HepG2 (cell line): Measurements from ENCODE around the gene CDC20. TPM values are rescaled to one million over a fixed set of nuclear protein-coding genes. Genes with fewer than 3 reads are reported as not detected.
A peak's percentile ranks its signal among the peaks of the same experiment; 100 is the strongest.

Experiments used
- ATAC-seq: fragments of 200-7000 bp; cut with Tn5 transposase; 3 replicates; pipeline ENCODE4 v1.9.1; 2020; ENCODE audit warnings: mild to moderate bottlenecking, moderate library complexity
- BruUV-seq: library from RNA; stranded (reverse); fragments of 400-500 nt; replicated peaks from 2 replicates; lab custom pipeline; 2021; lab: Mats Ljungman, UMichigan
- CTCF ChIA-PET: fragments of 300-600 bp; formaldehyde crosslinking; extraction: SDS; loops from one replicate; lab custom pipeline; 2021; ENCODE audit warnings: low total read pairs, inconsistent platforms, low intra/inter-chr PET ratio; lab: Yijun Ruan, JAX
- POLR2A ChIA-PET: fragments of 350-600 bp; sonication (Branson Sonifier 250); formaldehyde crosslinking; loops from one replicate; lab custom pipeline; 2020; ENCODE audit warnings: antibody characterized with exemption, inconsistent platforms; lab: Yijun Ruan, JAX
- DNase-seq: peaks from one replicate; pipeline ENCODE4 v3.0.0-alpha.2; 2015; ENCODE audit warnings: low spot score
- FAIRE-seq: peaks from 3 replicates; lab custom pipeline; 2011; peaks lifted over from hg19 to GRCh38; lab: Jason Lieb, UNC
- H2AFZ ChIP-seq: one replicate; pipeline ENCODE4 v1.6.1; 2011; ENCODE audit warnings: low read length, inconsistent platforms
- H3K27ac ChIP-seq: fragments of 300-600 bp; 3 replicates; pipeline ENCODE4 v1.8.0; 2011; ENCODE audit warnings: mixed run types, mild to moderate bottlenecking, mixed read lengths, low read length, inconsistent platforms; ENCODE audit not compliant: insufficient read depth; ENCODE audit errors: extremely low read length
- H3K27me3 ChIP-seq, 2 experiments: fragments of 200-600 bp in 1 of 2; 2 replicates in 1 of 2; 3 replicates in 1 of 2; pipeline versions ENCODE4 v1.6.0 to v1.8.0; 2011; ENCODE audit warnings: low read length in 2 of 2, mild to moderate bottlenecking in 2 of 2, moderate library complexity in 2 of 2, inconsistent platforms in 1 of 2; ENCODE audit not compliant: insufficient read depth in 2 of 2, control insufficient read depth in 1 of 2
- H3K36me3 ChIP-seq, 2 experiments: fragments of 200-600 bp in 1 of 2; replicated peaks in 1 of 2; 2 replicates in 1 of 2; 3 replicates in 1 of 2; pipeline versions ENCODE4 v1.5.1 to v1.8.0; 2011; ENCODE audit warnings: low read length in 2 of 2, inconsistent platforms in 1 of 2; ENCODE audit not compliant: insufficient read depth in 2 of 2, control insufficient read depth in 1 of 2
- H3K4me1 ChIP-seq: 2 replicates; pipeline ENCODE4 v1.5.1; 2012; ENCODE audit warnings: low read length, inconsistent platforms; ENCODE audit not compliant: insufficient read depth
- H3K4me2 ChIP-seq: 2 replicates; pipeline ENCODE4 v1.6.0; 2011; ENCODE audit warnings: low read depth, low read length, inconsistent platforms
- H3K4me3 ChIP-seq, 3 experiments: fragments of 200-600 bp in 1 of 3; sonication (generic), shearing (Covaris generic) in 1 of 3; replicated peaks in 1 of 3; 2 replicates each; pipeline ENCODE4 v1.5.1; 2011 to 2016; ENCODE audit warnings: low read length in 3 of 3, inconsistent platforms in 2 of 3, low read depth in 2 of 3, mild to moderate bottlenecking in 2 of 3, control low read depth in 1 of 3, mixed read lengths in 1 of 3; ENCODE audit not compliant: insufficient read depth in 1 of 3
- H3K79me2 ChIP-seq: one replicate; pipeline ENCODE4 v1.6.1; 2011; ENCODE audit warnings: low read length, inconsistent platforms; ENCODE audit not compliant: insufficient read depth
- H3K9ac ChIP-seq: 2 replicates; pipeline ENCODE4 v1.6.0; 2011; ENCODE audit warnings: mild to moderate bottlenecking, low read depth, low read length, inconsistent platforms; ENCODE audit not compliant: insufficient read depth
- H3K9me3 ChIP-seq: 2 replicates; pipeline ENCODE4 v1.5.1; 2012; ENCODE audit warnings: mild to moderate bottlenecking, low read length
- H4K20me1 ChIP-seq: 2 replicates; pipeline ENCODE4 v1.6.0; 2011; ENCODE audit warnings: inconsistent platforms, mild to moderate bottlenecking, low read length, moderate library complexity; ENCODE audit not compliant: insufficient read depth
- CHCHD3 ChIP-seq: sonication (generic); formaldehyde crosslinking; IDR thresholded peaks from 2 replicates; pipeline ENCODE4 v1.8.0; 2022; ENCODE audit warnings: mild to moderate bottlenecking, missing genetic modification reagents, moderate library complexity
- CREB1 ChIP-seq, 2 experiments: fragments of 450-650 bp in 1 of 2; IDR thresholded peaks; 2 replicates each; pipeline ENCODE4 v1.6.1; 2016 to 2017; ENCODE audit warnings: control low read depth in 1 of 2, mild to moderate bottlenecking in 1 of 2, missing compliant biosample characterization in 1 of 2, missing genetic modification characterization in 1 of 2
- HNF4A ChIP-seq: sonication (generic); formaldehyde crosslinking; IDR thresholded peaks from 2 replicates; pipeline ENCODE4 v1.4.0; 2020; ENCODE audit warnings: missing genetic modification reagents
- ZNF10 ChIP-seq: sonication (generic); formaldehyde crosslinking; IDR thresholded peaks from 2 replicates; pipeline ENCODE4 v1.4.0; 2020; ENCODE audit warnings: mild to moderate bottlenecking, low read depth, missing genetic modification reagents, borderline replicate concordance
- ZNF34 ChIP-seq: sonication (generic); formaldehyde crosslinking; IDR thresholded peaks from 2 replicates; pipeline ENCODE4 v1.4.0; 2020; ENCODE audit warnings: mild to moderate bottlenecking, missing genetic modification reagents, borderline replicate concordance
- ZNF501 ChIP-seq: sonication (generic); formaldehyde crosslinking; IDR thresholded peaks from 2 replicates; pipeline ENCODE4 v1.5.1; 2020; ENCODE audit warnings: mild to moderate bottlenecking, moderate library complexity, missing genetic modification reagents
- ZNF639 ChIP-seq: conservative IDR thresholded peaks from 2 replicates; pipeline ENCODE4 v1.6.1; 2018; ENCODE audit warnings: missing genetic modification reagents
- WGBS: methylation state at CpG from one replicate; pipeline ENCODE4 v1.1.6; 2017; ENCODE audit warnings: low lambda C conversion rate; 5-methylcytosine and 5-hydroxymethylcytosine counted together
- in situ Hi-C: cut with HindIII; loops from 2 replicates; pipeline ENCODE4 v1.10.0; 2017; ENCODE audit warnings: low pct_unique_long_range_greater_than_20kb; ENCODE audit not compliant: extremely low pct_ligation_motif_present
- intact Hi-C: fragments of 100-400 bp; cut with micrococcal nuclease; formaldehyde crosslinking; loops from one replicate; pipeline ENCODE4 v1.10.0; 2022; ENCODE audit not compliant: unreplicated experiment
- polyA plus RNA-seq, 8 experiments: library from polyadenylated mRNA; depleted of rRNA in 3 of 8; stranded (reverse) in 7 of 8; unstranded in 1 of 8; fragments of >200 nt; fragmentation: Illumina TruSeq in 4 of 8; extraction: Trizol in 4 of 8; gene quantifications; 2 replicates each; pipeline versions ENCODE4 v1.2.1 to v1.2.3, GENCODE V29; 2011 to 2016; ENCODE audit warnings: low read depth in 4 of 8, missing spikeins in 1 of 8, mixed read lengths in 1 of 8; ENCODE audit not compliant: insufficient read depth in 1 of 8
- total RNA-seq, 5 experiments: library from RNA; depleted of rRNA; stranded (reverse); fragments of >200 nt; fragmentation: Illumina TruSeq; extraction: Trizol; gene quantifications; 2 replicates each; pipeline ENCODE4 v1.2.3, GENCODE V29; 2016; ENCODE audit warnings: low read depth in 1 of 5

Gene CDC20
- total and polyA plus RNA-seq, 2 of the 13 experiments (the other 11 are each of a cell fraction or from before 2014, with no cell fraction given): 57.9 to 90.0 TPM

- Histone ChIP-seq H3K27me3 (peaks cover 0 to 3% of the 10 kb centered on the region in 2 experiments; a peak in 1 of 5 replicates), H3K9ac (peak overlapping the region; percentile 91; the same call in 1 of the 2 replicates), H3K79me2 (peaks cover 31% of the 10 kb centered on the region), H2AFZ (no peak overlapping the region), H3K36me3 (peaks cover 15 to 46% of the 10 kb centered on the region in 2 experiments), H3K9me3 (no peaks in the 10 kb centered on the region), H3K27ac (no peak overlapping the region), H3K4me2 (peak overlapping the region; percentile 96), H4K20me1 (no peaks in the 10 kb centered on the region), H3K4me1 (peaks cover 27% of the 10 kb centered on the region), H3K4me3 (peak overlapping the region in 2 of 3 experiments; percentile 76 to 98; a peak in 3 of 6 replicates)
- ATAC-seq (no peak), DNase-seq (no peak), FAIRE-seq (no peak)
- in situ Hi-C loops (no loop called here), intact Hi-C loops (no loop called here)
- TF ChIP-seq CREB1 (IDR thresholded peaks at IDR 0.05) (no peak), CREB1 (CRISPR knock-in tag; IDR thresholded peaks at IDR 0.05) (0 out of 2 replicates have a peak, but pooled peaks have one; percentile 14), ZNF10 (CRISPR knock-in tag) (no peak)
- no TSS peak for BruUV-seq
- ChIA-PET CTCF (no interaction called here), POLR2A (interaction anchor here (1.2 kb wide), 1 partner anchor 11 kb away, joined by 3 read pairs; no protein-coding TSS in a partner anchor)
- WGBS: 92% methylated on average over 4 of the region's 4 CpGs
Observed at GRCh38 chr1:43387976-43388599, 29.3 kb downstream of the CDC20 start.

- DNase-seq (no peak), ATAC-seq (no peak), FAIRE-seq (no peak)
- Histone ChIP-seq H3K4me2 (peak overlapping the region; percentile 96), H3K9ac (peak overlapping the region; percentile 91), H2AFZ (no peak overlapping the region), H3K4me3 (peak overlapping the region; percentile 76 to 98 (median 85)), H4K20me1 (no peaks in the 10 kb centered on the region), H3K9me3 (no peaks in the 10 kb centered on the region), H3K27me3 (peaks cover 0 to 3% of the 10 kb centered on the region in 2 experiments; a peak in 1 of 5 replicates), H3K36me3 (peaks cover 14 to 42% of the 10 kb centered on the region in 2 experiments), H3K27ac (no peak overlapping the region), H3K4me1 (peaks cover 27% of the 10 kb centered on the region), H3K79me2 (peaks cover 31% of the 10 kb centered on the region)
- no TSS peak for BruUV-seq
- ChIA-PET POLR2A (interaction anchor here (1.2 to 1.3 kb wide), 2 partner anchors 12 to 30 kb away, joined by 3 to 14 read pairs; partner anchors contain the start of gene CDC20), CTCF (no interaction called here)
- intact Hi-C loops: no loop called here
- 22% methylated on average over 3 of the region's 3 CpGs for WGBS
- in situ Hi-C loops: no loop called here
- no peak for TF ChIP-seq ZNF639
- no peak for TF ChIP-seq ZNF501 (CRISPR knock-in tag)
- TF ChIP-seq ZNF34: no peak
- TF ChIP-seq HNF4A: no peak
- TF ChIP-seq CHCHD3: no peak
Observed at GRCh38 chr1:43388613-43389012, 29.8 kb downstream of the CDC20 start.
